NCI-H1105 (cell line): Measurements from ENCODE around the gene CLMP.
"Not testable (repeated sequence)": the region's sequence is repeated elsewhere in the genome, so short reads cannot be mapped to it uniquely, and the experiment has no call there.

Experiments used
- DNase-seq: peaks from one replicate; lab custom pipeline; 2025; lab: John Stamatoyannopoulos, UW

The CLMP gene

DNA sequence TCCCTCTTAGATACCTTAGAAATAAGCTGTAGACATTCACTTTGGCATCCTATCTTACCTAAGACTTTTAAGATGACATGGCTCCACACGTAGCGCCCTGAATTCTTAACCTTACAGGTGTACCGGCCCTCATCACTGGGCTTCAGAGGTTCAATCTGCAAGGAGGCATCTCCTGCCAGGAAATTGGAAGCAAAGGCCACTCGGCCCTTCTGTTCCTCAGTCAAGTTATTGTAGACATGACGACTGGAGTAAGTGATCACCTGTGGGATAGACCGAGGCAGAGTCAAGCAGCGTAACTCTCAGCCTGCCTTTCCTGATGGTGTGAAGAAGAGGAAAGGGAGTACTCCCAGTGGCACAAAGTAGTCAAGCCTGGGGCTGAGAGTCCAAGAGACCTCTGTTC lies 110.6 kb downstream of the CLMP start:
- no peak for DNase-seq

DNA sequence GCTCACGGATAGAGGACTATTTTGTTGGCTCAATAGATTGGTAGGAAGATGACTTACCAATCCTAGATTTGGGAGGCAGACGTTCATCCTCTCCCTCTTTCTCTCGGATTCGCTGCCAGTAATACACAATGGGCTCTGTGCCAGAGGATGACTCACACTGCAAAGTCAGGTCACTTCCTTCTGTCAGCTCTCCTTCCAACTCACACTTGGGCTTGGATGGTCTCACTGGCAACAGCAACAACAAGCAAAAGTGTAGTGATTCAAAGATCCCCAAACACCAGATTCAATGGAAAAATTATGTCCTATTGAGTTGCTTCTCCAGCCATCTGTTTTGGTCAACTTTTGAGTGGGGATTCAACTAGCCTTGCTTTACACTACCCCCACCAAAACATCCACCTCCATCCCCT lies 111.4 kb downstream of the CLMP start:
- peak; percentile 51 for DNase-seq

DNA sequence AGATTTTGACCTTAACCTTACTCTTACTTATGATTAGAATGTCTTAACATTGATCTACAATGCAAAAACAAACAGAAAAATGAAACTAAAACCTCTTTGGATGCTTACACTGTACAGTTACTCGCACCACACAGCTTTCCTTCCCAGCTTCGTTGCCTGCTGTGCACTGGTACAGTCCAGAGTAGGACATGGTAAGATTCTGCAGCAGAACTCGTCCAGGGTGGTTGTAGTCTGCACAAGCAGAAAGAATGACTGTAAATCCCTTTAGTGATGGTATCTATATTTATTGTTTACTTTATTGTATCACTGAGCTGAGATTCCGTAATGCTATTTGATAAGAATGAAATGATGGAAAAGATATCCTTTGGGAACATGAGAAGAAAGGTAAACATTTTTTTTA lies 112.1 kb downstream of the CLMP start:
- no peak for DNase-seq

DNA sequence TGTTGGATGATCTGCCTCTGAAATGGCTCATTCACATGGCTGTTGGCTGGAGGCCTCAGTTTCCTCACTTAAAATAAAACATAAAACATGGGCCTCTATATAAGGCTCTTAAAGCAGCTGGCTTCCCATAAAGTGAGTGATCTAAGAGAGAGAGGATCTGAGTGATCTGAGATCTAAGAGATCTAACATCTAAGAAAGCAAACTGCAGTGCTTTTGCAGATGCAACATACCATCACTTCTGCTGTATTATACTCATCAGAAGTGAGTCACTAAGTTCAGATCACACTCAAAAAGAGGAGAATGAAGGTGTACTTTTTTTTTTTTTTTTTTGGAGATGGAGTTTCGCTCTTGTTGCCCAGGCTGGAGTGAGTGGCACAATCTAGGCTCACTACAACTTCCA lies 115.0 kb downstream of the CLMP start:
- no peak for DNase-seq

DNA sequence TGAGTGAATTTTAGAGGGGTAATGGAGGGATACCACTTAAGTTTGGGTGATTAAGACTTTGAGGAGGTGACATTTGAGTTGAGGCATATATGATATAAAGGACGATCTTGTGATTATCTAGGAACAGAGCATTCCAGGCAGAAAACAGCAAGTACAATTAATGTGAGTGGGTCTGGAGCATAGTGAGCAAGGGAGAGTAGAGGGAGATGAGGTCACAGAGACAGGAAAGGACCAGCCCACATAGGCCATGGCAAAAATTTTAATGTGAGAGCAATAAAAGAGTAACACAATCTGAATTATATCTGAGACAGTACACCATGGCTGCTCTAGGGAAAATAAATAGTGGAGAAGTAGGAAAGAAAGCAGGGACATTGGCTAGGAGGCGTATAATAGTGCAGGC lies 118.6 kb downstream of the CLMP start:
- DNase-seq = no peak

DNA sequence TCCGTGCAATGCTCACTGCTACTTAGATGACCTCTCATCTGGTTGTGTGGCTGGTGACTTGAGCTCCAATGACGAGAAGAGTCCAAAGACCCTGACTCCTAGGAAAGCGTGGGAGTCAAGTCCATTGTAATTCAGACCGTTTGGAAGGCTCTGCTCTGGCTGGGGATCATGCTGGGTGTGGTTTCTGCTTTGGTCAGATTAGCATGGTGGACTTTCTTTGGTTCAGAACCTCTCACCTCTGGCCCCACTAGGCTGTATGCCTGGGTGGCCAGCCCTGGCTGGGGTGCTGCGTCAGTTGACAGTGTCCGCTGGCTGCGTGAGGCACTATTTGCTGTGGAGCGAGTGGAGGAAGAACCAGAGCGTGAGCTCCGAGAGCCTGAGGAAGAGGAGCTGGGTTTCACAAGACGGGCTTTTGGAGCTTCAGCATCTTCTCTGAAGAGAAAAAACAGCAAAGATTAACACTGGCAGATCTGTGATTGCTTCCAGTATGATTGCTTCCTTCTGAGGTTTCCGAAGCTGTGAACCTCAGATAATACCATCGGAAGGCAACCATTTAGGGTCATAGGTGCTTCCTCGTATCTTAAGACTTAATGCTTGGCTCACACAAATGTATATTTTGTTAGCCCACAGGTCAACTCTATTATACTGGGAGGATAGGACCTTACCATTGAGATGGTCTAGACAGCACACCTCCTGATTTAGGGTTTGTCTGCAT lies 121.5 kb downstream of the CLMP start:
- DNase-seq = no peak

DNA sequence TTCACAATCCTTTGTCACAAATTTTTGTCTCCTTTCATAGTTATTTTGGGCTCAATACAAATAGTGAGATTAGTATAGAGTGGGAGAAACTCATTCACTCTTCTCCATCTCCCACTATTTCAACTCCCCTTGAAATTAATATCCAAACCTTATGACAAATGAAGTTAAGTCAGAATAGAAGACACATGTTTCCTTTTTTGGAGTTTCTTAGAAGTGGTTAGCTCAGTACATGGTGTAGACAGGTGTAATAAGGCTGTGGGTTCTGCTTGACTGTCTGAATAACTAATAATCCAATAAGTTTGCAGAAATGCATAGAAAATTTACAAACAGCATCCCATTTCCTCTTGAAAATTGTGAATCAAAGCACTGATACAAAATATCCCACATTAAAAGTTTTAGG lies 122.3 kb downstream of the CLMP start:
- DNase-seq = no peak

DNA sequence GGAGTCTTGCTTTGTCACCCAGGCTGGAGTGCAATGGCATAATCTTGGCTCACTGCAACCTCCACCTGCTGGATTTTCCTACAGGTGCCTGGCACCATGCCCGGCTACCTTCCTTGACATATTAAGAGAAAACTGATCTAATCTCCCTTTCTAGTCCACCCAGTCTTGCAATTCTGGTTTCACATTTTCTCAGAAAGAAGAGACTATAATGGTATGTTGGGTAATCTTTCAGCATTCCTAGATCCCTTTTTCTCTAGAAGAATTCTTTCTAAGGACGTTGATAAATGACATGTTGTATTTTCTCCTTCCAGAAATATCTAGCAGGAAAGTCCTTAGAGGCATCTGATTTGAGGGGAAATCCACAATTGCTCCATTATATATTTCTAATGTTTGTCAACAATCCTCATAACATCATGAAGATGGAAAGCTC lies 122.7 kb downstream of the CLMP start:
- DNase-seq = peak; percentile 84

DNA sequence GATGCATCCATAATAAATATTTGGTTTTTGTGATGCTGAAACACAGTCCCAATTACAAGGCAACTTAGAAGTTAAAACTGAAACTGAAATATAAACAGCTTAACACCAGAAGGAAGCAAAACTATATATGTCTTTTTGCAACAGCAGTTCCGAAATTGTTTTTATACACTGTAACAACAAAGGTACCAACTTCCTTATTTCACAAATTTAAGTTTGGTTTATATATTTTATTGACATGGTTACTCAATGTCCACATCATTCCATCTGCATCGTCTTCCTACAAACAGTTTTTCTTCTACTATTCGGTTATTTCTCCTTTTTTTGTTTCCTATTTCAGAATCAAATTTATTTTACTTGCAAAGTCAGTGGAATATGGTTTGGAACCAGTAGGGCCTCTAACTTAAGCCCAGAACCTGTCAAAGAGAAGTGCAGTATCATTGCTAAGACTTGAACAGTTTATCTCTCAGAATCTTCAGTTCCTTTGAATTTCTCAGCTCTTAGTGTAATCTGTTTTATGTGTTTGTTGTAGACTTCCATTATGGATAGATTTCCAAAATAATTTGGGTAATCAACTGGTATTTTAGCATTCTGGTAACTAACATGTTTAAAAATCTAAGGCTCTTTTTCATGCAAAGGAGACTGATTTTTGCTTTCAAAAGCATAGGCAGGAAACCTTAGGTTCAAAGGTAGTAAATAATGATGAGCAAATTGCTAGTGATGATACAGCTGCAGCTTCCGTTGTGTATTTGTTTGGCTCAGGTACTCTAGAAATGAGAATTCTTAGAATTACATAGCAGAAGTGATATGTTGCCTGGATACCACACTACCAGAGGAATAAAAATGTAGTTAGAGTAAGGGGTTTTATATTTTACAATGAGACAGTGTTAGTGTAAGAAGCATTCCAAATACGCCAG lies 124.9 kb downstream of the CLMP start:
- no peak for DNase-seq

DNA sequence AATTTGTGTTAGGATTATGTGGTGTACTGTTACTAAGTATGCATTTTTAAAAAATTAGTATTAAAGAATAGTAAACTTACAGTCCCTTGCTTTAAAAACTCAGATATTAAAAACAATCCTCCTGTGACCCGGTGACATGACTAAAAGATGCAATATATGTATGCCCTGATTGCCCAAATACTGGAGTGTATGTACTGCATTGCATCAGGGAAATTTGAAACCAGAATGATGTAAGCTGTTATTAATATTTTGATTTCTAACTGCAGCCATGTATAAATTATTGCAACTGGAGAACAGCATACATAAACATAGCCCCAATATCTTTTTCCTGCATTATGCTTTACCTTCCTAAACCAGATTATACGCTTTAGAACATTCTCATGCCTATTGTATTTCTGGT lies 129.4 kb downstream of the CLMP start:
- no peak for DNase-seq

DNA sequence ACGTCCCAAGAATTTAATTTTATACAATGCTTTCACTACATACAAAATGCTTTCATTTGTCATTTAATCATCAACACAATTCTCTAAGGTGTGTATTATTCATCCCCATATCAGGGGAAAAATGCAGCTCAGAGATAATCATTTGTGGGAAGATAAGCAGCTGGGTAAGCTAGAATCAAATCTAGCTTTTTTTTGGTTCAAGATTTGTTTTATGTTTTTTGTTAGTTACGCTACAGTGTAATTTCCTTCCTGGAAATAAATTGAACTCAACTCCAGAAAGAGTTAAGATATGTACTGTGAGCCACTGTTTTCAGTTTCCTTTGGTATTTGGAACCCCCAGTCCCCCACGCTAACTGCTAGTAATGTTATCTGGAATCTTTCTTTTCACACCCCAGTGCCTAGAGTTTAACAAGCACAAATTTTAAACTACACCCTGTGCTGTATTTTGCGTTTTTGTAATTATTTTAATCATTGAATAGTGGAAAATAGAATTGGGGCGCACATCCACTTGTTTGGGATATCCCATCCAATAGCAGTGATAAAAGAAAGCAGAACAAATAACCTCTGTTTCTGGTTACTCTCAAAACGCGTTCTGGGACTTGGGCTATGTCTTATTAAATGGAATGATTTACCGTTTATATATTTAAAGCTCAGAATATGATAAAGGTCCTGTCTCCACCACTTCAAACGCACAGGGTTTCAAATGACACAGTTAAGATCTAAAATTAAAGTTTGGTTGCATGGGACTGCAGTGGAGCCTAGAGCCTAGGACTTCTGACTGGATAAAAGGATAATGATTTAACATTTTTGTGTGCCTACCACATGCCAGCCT lies 131.0 kb downstream of the CLMP start:
- DNase-seq = no peak

DNA sequence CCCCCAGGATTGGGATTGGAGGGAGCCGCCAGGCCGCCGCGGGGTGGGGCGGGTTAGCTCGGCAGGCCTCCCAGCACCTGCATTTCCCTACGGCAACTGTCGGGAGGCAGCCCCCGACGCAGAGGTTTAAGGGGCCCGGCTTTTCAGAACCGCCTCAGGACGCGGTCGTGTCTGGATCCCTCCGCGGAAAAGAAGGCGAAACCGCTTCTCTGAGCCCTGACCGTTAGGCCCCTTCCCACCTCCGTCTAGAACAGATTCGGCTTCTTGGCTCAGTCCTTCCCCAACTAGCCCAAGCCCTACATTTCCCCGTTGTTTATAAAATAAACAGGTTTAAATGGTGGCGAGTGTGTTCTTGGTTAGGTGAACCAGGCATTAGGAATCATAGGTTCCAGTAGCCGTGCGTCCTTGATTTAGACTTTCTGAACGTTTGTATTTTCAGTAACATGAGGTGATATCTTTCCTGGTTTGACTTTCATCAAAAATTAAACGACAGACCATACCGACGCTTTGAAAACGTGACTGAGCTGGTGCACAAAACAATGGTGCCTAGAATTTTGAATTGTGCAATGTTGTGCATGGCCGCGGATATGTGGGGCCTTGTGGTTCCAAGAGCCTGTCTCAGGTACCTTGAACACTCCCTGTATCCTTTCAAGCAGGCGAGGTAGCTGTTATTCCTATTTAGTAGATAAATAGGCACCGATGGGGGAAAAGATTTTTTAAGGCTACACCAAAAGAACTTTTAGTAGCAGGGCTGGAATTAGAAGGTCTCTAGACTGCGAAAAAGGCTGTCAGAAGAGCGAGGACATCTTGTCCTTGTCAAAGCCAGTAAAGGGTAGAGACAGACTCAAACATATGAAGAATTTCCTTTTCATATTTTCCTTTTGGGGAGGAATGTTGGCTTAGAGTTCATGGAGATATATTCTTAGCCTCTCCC lies 131.9 kb downstream of the CLMP start:
- DNase-seq = peak; percentile 77

DNA sequence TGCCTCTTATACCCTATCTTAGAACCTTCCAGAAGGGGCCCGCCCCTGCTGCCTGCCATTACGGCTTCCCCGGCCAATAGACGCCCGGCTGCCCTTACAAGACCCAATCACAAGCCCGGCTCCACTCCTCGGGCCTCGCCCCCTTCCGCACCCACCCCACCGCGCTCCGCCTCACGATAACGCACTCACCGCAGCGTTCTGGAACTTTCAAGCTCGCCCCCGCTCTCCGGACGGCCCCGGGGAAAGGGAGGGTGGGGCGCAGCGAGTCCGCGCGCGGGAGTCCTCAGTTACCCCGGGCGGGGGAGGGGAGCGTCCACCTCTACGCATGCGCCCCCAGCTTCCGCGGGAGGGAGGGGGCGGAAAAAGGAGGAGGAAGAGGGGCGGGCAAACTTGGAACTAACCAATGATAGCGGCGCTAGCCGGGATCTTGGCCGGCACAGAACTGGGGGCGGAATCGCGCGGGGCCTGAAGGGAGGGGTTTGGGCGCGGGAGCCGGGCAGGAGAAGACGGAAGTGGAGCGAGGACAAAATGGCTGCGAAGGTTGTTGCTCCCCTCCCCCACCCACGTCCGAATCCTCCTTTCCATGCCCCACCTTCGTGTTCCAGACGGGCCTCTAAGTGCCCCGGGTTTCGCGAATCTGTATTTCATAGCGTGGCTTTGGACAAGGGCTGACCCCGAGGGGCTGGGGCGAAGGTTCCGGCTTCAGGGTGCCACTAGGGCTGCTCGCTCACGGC lies 132.7 kb downstream of the CLMP start:
- DNase-seq = peak; percentile 100

DNA sequence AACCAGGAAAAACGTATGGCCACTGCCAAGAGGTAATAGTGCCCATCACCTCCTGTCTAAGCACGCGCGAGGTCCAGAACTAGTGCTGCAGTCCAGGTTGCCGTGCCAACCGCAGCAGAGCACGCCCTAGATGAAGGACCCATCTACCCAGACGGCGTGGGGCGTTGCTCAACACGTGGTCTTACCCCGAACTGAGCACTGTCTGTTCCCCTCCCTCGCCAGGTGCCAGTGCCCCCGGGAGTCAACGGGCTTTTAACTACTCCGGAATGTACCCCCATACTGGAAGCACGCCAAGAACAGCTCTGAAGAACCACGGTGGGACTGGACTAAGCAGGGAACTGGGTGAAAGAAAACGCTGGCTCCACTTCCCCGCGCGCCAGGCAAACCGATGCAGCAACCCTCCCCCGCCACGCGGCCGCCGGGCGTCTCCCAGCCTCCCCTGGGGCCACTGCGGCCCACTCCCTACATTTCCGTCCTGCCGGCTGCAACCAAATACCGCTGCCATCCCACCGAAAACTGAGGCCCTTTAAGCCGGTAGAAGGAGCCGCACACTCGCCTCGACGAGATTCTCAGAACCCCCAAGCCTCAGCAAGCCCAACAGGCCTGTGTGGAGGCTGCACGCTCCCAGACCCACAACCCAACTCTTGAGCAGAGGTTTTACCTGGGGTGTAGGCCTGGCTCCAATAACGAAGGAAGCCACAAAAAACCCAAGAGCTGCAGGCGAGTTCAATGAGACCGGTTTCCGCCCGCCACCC lies 133.5 kb downstream of the CLMP start, which contains the start of gene HSPA8:
TSS of gene HSPA8 (minus strand) at position 734 of the 755 bp plus-strand sequence. CDS start 812 bp downstream, outside the sequence.
- peak; percentile 80 for DNase-seq

DNA sequence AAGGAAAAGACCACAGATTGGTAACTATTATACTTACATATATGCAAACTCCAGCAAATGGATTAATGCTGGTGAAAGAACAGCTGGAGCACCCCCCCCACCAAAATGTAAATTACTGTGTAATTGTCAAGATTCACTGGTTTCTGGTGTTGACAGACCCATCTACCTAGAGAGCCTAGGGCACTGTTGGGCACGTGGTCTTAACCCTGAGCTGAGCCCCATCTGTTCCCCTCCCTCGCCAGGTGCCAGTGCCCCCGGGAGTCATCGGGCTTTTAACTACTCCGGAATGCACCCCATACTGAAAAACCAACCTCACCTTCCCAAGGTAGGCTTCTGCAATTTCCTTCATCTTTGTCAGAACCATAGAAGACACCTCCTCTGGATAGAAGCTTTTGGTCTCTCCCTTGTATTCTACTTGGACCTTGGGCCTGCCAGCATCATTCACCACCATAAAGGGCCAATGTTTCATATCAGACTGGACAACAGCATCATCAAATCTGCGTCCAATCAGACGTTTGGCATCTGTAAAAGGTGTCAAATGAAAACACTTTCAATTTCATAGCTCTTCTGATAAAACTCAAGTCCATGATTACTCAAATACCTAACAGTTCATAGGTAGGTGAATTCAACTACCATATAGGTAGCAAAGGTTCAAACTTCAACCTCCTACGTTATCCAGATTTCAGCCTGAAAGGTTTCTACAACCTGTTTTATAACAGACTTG lies 134.6 kb downstream of the CLMP start:
- no peak for DNase-seq

DNA sequence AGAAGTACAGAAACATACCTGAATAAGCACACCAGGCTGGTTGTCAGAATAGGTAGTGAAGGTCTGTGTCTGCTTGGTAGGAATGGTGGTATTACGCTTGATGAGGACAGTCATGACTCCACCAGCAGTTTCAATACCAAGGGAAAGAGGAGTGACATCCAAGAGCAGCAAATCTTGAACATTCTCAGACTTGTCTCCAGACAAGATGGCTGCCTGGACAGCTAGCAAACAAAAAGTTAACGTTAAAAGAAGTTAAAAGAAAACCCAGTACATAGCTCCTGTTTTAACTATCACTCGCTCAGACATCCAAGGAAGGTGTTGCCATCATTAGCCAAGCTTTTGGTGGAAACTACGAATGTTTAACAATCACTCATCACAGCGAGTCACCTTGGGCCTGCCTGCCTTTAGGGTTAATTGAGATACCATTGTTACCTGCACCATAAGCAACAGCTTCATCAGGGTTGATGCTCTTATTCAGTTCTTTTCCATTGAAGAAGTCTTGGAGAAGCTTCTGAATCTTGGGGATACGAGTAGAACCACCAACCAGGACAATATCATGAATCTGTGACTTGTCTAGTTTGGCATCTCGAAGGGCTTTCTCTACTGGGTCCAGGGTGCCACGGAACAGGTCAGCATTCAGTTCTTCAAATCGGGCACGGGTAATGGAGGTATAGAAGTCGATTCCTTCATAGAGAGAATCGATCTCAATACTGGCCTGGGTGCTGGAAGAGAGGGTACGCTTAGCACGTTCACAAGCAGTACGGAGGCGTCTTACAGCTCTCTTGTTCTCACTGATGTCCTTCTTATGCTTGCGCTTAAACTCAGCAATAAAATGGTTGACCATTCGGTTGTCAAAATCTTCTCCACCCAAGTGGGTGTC lies 135.8 kb downstream of the CLMP start:
- not testable (repeated sequence) for DNase-seq

DNA sequence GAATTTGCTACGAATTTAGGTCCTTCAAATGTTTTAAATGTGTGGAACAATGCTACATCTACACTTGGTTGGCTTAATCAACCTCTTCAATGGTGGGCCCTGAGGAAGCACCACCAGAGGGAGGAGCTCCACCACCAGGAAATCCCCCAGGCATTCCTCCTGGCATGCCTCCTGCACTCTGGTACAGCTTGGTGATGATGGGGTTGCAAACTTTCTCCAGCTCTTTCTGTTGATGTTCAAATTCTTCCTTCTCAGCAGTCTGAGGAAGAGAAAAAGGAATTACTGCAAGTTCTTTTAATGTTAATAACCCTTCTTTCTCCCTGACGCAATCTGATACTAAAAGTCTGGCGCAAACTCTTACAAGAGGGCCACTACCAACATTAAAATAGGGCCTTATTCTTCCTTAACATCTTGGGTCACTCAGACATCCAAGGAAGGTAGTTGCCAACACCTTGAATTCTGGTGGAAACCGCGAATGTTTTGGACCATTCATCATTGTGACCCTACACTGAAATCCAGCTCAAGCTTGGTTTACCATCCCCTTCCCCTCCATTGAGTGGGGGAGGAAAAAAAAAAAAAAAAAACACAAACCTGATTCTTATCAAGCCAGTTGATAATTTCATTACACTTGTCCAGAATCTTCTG lies 137.3 kb downstream of the CLMP start:
- DNase-seq = no peak
